GM12892 (cell line): ENCODE data around the gene NRN1L.

Experiments
- POLR2A ChIP-seq: IDR thresholded peaks from 2 replicates; pipeline ENCODE4 v1.6.1; 2011; ENCODE audit warnings: low read depth, low read length, control low read depth
- POLR2AphosphoS5 ChIP-seq: IDR thresholded peaks from 2 replicates; pipeline ENCODE4 v1.6.1; 2011; ENCODE audit warnings: low read depth, low read length, control low read depth

DNA sequence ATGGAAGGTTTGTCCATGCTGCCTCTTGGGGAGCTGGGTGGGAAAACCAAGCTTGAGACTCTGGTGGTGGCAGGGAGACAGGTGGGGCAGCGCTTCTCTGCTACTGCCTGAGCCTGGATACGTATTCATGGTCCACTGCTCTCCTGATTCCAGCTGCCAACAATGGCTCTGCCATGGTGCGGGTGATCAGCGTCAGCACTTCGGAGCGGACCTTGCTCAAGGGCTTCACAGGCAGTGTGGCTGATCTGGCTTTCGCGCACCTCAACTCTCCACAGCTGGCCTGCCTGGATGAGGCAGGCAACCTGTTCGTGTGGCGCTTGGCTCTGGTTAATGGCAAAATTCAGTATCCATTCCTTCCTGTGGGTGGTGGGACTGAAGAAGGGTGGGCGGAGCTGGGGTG lies 7.6 kb upstream of the NRN1L start:
- TF ChIP-seq POLR2A = no peak
- no peak for TF ChIP-seq POLR2AphosphoS5
